Measurements from ENCODE around the gene PLAC1.

The PLAC1 gene

GRCh38 chrX:134571796-134572195, 86.5 kb downstream of the PLAC1 start (continued):
- no peak for TF ChIP-seq TOX (CRISPR knock-in tag; IDR thresholded peaks at IDR 0.05; ENCODE audit: borderline replicate concordance)
- no peak for TF ChIP-seq SNAI2 (CRISPR knock-in tag; IDR thresholded peaks at IDR 0.05)
- TF ChIP-seq ZNF565 (CRISPR knock-in tag; conservative IDR thresholded peaks at IDR 0.05; ENCODE audit: low read depth), result no peak
- no peak for TF ChIP-seq ARNTL (CRISPR knock-in tag; IDR thresholded peaks at IDR 0.05; ENCODE audit: borderline replicate concordance, low read depth)
- TF ChIP-seq ZNF8 (CRISPR knock-in tag; IDR thresholded peaks at IDR 0.05), result no peak

GRCh38 chrX:134570899-134571298, 87.4 kb downstream of the PLAC1 start:
- no peak; the same call in none of the 3 replicates for ATAC-seq

GRCh38 chrX:134570509-134570846, 87.8 kb downstream of the PLAC1 start:
- TF ChIP-seq BACH2 (CRISPR knock-in tag; IDR thresholded peaks at IDR 0.05; ENCODE audit: borderline replicate concordance), result no peak
- no peak for TF ChIP-seq ZNF565 (CRISPR knock-in tag; conservative IDR thresholded peaks at IDR 0.05; ENCODE audit: low read depth)
- TF ChIP-seq, protein P1, sequence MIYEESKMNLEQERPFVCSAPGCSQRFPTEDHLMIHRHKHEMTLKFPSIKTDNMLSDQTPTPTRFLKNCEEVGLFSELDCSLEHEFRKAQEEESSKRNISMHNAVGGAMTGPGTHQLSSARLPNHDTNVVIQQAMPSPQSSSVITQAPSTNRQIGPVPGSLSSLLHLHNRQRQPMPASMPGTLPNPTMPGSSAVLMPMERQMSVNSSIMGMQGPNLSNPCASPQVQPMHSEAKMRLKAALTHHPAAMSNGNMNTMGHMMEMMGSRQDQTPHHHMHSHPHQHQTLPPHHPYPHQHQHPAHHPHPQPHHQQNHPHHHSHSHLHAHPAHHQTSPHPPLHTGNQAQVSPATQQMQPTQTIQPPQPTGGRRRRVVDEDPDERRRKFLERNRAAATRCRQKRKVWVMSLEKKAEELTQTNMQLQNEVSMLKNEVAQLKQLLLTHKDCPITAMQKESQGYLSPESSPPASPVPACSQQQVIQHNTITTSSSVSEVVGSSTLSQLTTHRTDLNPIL (CRISPR knock-in tag; IDR thresholded peaks at IDR 0.05; ENCODE audit: low read depth), result no peak
- TF ChIP-seq CSRNP3 (CRISPR knock-in tag; IDR thresholded peaks at IDR 0.05), result no peak
- no peak for TF ChIP-seq GLIS3 (CRISPR knock-in tag; IDR thresholded peaks at IDR 0.05)
- no peak for TF ChIP-seq ARNTL (CRISPR knock-in tag; IDR thresholded peaks at IDR 0.05; ENCODE audit: borderline replicate concordance, low read depth)
- TF ChIP-seq PPARA (CRISPR knock-in tag; IDR thresholded peaks at IDR 0.05; ENCODE audit: borderline replicate concordance), result no peak
- peak; percentile 53 for ATAC-seq

More at GRCh38 chrX:134570899-134571298, 87.4 kb downstream of the PLAC1 start:
- TF ChIP-seq CSDC2 (CRISPR knock-in tag; IDR thresholded peaks at IDR 0.05) (no peak), BACH2 (CRISPR knock-in tag; IDR thresholded peaks at IDR 0.05; ENCODE audit: borderline replicate concordance) (no peak), ESRRG (CRISPR knock-in tag; IDR thresholded peaks at IDR 0.05) (no peak), TOX (CRISPR knock-in tag; IDR thresholded peaks at IDR 0.05; ENCODE audit: borderline replicate concordance) (no peak), ZC3H10 (CRISPR knock-in tag; IDR thresholded peaks at IDR 0.05) (no peak), ISL1 (CRISPR knock-in tag; IDR thresholded peaks at IDR 0.05) (no peak), TSHZ2 (CRISPR knock-in tag; IDR thresholded peaks at IDR 0.05) (no peak), ZNF8 (CRISPR knock-in tag; IDR thresholded peaks at IDR 0.05) (no peak), SNAI2 (CRISPR knock-in tag; IDR thresholded peaks at IDR 0.05) (no peak), ZFP3 (CRISPR knock-in tag; IDR thresholded peaks at IDR 0.05) (no peak), ARNTL (CRISPR knock-in tag; IDR thresholded peaks at IDR 0.05; ENCODE audit: borderline replicate concordance, low read depth) (no peak)
- TF ChIP-seq, protein P2, sequence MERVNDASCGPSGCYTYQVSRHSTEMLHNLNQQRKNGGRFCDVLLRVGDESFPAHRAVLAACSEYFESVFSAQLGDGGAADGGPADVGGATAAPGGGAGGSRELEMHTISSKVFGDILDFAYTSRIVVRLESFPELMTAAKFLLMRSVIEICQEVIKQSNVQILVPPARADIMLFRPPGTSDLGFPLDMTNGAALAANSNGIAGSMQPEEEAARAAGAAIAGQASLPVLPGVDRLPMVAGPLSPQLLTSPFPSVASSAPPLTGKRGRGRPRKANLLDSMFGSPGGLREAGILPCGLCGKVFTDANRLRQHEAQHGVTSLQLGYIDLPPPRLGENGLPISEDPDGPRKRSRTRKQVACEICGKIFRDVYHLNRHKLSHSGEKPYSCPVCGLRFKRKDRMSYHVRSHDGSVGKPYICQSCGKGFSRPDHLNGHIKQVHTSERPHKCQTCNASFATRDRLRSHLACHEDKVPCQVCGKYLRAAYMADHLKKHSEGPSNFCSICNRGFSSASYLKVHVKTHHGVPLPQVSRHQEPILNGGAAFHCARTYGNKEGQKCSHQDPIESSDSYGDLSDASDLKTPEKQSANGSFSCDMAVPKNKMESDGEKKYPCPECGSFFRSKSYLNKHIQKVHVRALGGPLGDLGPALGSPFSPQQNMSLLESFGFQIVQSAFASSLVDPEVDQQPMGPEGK (CRISPR knock-in tag; IDR thresholded peaks at IDR 0.05; ENCODE audit: borderline replicate concordance), result no peak

GRCh38 chrX:134569306-134569705, 89.0 kb downstream of the PLAC1 start:
- TF ChIP-seq ESRRG (CRISPR knock-in tag; IDR thresholded peaks at IDR 0.05) (no peak), ZNF70 (CRISPR knock-in tag; IDR thresholded peaks at IDR 0.05) (no peak), ZC3H10 (CRISPR knock-in tag; IDR thresholded peaks at IDR 0.05) (no peak), RARB (CRISPR knock-in tag; IDR thresholded peaks at IDR 0.05) (no peak), TCF4 (CRISPR knock-in tag; IDR thresholded peaks at IDR 0.05; ENCODE audit: borderline replicate concordance) (no peak), ZFP3 (CRISPR knock-in tag; IDR thresholded peaks at IDR 0.05) (no peak), TOX (CRISPR knock-in tag; IDR thresholded peaks at IDR 0.05; ENCODE audit: borderline replicate concordance) (no peak), ZNF8 (CRISPR knock-in tag; IDR thresholded peaks at IDR 0.05) (no peak)
- TF ChIP-seq, protein P2 (CRISPR knock-in tag; IDR thresholded peaks at IDR 0.05; ENCODE audit: borderline replicate concordance), result no peak
- TF ChIP-seq, protein P3, sequence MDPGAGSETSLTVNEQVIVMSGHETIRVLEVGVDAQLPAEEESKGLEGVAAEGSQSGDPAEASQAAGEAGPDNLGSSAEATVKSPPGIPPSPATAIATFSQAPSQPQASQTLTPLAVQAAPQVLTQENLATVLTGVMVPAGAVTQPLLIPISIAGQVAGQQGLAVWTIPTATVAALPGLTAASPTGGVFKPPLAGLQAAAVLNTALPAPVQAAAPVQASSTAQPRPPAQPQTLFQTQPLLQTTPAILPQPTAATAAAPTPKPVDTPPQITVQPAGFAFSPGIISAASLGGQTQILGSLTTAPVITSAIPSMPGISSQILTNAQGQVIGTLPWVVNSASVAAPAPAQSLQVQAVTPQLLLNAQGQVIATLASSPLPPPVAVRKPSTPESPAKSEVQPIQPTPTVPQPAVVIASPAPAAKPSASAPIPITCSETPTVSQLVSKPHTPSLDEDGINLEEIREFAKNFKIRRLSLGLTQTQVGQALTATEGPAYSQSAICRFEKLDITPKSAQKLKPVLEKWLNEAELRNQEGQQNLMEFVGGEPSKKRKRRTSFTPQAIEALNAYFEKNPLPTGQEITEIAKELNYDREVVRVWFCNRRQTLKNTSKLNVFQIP (CRISPR knock-in tag; IDR thresholded peaks at IDR 0.05; ENCODE audit: borderline replicate concordance, low read depth), result no peak

More at GRCh38 chrX:134569306-134569705, 89.0 kb downstream of the PLAC1 start:
- no peak for ATAC-seq
